Subcutaneous abdominal adipose tissue (tissue), 5 donors: ENCODE data around the gene TSPAN4.

ENCODE experiments used
- H3K27ac ChIP-seq: one replicate; pipeline ENCODE4 v1.7.0; 2013; ENCODE audit warnings: low read depth, mild to moderate bottlenecking, inconsistent platforms, low read length, moderate library complexity
- H3K27me3 ChIP-seq, 5 donors: one replicate each; pipeline ENCODE4 v1.7.0; 2013; ENCODE audit warnings: low read length in 5 of 5, inconsistent platforms in 1 of 5; ENCODE audit not compliant: control insufficient read depth in 5 of 5, insufficient read depth in 4 of 5
- H3K36me3 ChIP-seq, 5 donors: one replicate each; pipeline ENCODE4 v1.7.0; 2013; ENCODE audit warnings: low read length in 5 of 5; ENCODE audit not compliant: control insufficient read depth in 5 of 5, insufficient read depth in 5 of 5
- H3K4me1 ChIP-seq, 5 donors: one replicate each; pipeline ENCODE4 v1.7.0; 2013; ENCODE audit warnings: low read length in 5 of 5, mild to moderate bottlenecking in 3 of 5, moderate library complexity in 1 of 5; ENCODE audit not compliant: control insufficient read depth in 5 of 5, insufficient read depth in 5 of 5
- H3K4me3 ChIP-seq, 5 donors: one replicate each; pipeline ENCODE4 v1.7.0; 2013; ENCODE audit warnings: low read length in 5 of 5, low read depth in 1 of 5
- H3K9ac ChIP-seq, 5 donors: one replicate each; pipeline ENCODE4 v1.7.0; 2013; ENCODE audit warnings: low read length in 5 of 5, mild to moderate bottlenecking in 4 of 5, moderate library complexity in 3 of 5
- H3K9me3 ChIP-seq, 5 donors: one replicate each; pipeline ENCODE4 v1.7.0; 2013; ENCODE audit warnings: low read length in 5 of 5; ENCODE audit not compliant: control insufficient read depth in 5 of 5
- donor health status: healthy.
- donor health status: healthy.
- donor health status: healthy.
- donor health status: healthy.
- donor health status: healthy.

The TSPAN4 gene

GRCh38 chr11:836700-837099 is 6.0 kb upstream of the TSPAN4 start:
- Histone ChIP-seq H3K4me1 (peaks cover 12 to 82% (median 61%) of the 10 kb centered on the region in 5 donors), H3K27ac (peak overlapping the region; percentile 23)

DNA sequence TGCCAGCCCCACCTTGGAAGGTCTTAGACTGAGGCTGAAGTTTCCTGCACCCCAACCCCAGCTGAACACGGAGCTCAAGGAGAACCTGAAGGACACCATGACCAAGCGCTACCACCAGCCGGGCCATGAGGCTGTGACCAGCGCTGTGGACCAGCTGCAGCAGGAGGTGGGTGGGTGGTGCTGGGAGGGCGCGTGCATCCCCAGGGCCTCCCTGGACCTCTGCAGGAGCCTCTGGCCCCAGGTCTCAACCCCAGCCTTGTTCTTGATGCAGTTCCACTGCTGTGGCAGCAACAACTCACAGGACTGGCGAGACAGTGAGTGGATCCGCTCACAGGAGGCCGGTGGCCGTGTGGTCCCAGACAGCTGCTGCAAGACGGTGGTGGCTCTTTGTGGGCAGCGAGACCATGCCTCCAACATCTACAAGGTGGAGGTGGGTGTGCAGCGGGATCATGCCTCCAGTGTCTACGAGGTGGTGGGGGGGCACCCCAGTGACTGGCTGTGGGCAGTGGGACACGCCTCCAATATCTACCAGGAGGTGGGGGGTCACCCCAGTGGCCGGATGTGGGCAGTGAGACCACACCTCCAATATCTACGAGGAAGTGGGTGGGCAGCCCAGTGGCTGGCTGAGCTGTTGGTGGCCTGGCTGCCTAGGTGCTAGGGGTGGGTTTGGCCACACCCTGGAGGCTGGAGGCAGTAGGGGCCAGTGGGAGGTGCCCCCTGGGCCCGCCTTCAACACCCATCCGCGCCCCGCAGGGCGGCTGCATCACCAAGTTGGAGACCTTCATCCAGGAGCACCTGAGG is 5.3 kb upstream of the TSPAN4 start:
- Histone ChIP-seq H3K4me1 (peaks cover 12 to 78% (median 57%) of the 10 kb centered on the region in 5 donors), H3K36me3 (peaks cover 0 to 52% (median 47%) of the 10 kb centered on the region in 5 donors), H3K27me3 (no peaks in the 10 kb centered on the region), H3K9me3 (no peaks in the 10 kb centered on the region), H3K4me3 (no peak overlapping the region), H3K9ac (no peak overlapping the region), H3K27ac (peak overlapping the region; percentile 23)

More at GRCh38 chr11:836700-837099, 6.0 kb upstream of the TSPAN4 start:
- H3K9ac ChIP-seq: no peak overlapping the region
- no peak overlapping the region for H3K4me3 ChIP-seq
- no peaks in the 10 kb centered on the region for H3K9me3 ChIP-seq
- no peaks in the 10 kb centered on the region for H3K27me3 ChIP-seq
- peaks cover 0 to 52% (median 47%) of the 10 kb centered on the region in 5 donors for H3K36me3 ChIP-seq

GRCh38 chr11:837990-838307 is 4.7 kb upstream of the TSPAN4 start:
- no peaks in the 10 kb centered on the region for H3K27me3 ChIP-seq
- no peak overlapping the region for H3K4me3 ChIP-seq
- no peak overlapping the region for H3K9ac ChIP-seq
- H3K4me1 ChIP-seq: peaks cover 12 to 76% (median 55%) of the 10 kb centered on the region in 5 donors
- peaks cover 0 to 52% (median 47%) of the 10 kb centered on the region in 5 donors for H3K36me3 ChIP-seq
- no peaks in the 10 kb centered on the region for H3K9me3 ChIP-seq
- H3K27ac ChIP-seq: no peak overlapping the region

GRCh38 chr11:838441-839279 is 4.0 kb upstream of the TSPAN4 start:
- H3K4me1 ChIP-seq: peaks cover 12 to 79% (median 57%) of the 10 kb centered on the region in 5 donors
- H3K4me3 ChIP-seq: no peak overlapping the region
- no peaks in the 10 kb centered on the region for H3K9me3 ChIP-seq
- peaks cover 0 to 52% (median 47%) of the 10 kb centered on the region in 5 donors for H3K36me3 ChIP-seq
- H3K27me3 ChIP-seq: no peaks in the 10 kb centered on the region
- H3K9ac ChIP-seq: no peak overlapping the region
- H3K27ac ChIP-seq: no peak overlapping the region

DNA sequence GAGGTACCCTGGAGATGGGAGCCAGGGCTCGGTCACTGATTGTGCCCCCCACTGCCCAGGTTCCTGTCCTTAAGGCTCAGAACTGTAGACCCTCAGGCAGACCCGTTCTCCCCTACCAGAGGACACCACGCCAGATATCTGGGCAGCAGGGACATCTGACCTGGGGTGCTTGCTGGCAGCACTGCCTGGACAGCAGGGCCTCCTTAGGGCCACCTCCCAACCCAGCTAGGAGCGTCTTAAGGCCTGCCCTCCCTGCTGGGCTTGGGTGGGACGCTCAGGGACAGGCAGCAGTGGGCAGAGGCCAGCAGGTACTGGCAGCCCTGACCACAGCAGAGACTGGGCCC is 3.4 kb upstream of the TSPAN4 start:
- Histone ChIP-seq H3K4me1 (peaks cover 12 to 79% (median 56%) of the 10 kb centered on the region in 5 donors), H3K27ac (no peak overlapping the region), H3K36me3 (peaks cover 0 to 52% (median 47%) of the 10 kb centered on the region in 5 donors)

GRCh38 chr11:839875-840617 is 2.6 kb upstream of the TSPAN4 start:
- H3K27ac ChIP-seq: peak overlapping the region; percentile 72

More for the DNA sequence above, 3.4 kb upstream of the TSPAN4 start:
- peak overlapping the region in 1 of 5 donors; percentile 41 for H3K9ac ChIP-seq
- no peaks in the 10 kb centered on the region for H3K9me3 ChIP-seq
- H3K27me3 ChIP-seq: no peaks in the 10 kb centered on the region
- no peak overlapping the region for H3K4me3 ChIP-seq

DNA sequence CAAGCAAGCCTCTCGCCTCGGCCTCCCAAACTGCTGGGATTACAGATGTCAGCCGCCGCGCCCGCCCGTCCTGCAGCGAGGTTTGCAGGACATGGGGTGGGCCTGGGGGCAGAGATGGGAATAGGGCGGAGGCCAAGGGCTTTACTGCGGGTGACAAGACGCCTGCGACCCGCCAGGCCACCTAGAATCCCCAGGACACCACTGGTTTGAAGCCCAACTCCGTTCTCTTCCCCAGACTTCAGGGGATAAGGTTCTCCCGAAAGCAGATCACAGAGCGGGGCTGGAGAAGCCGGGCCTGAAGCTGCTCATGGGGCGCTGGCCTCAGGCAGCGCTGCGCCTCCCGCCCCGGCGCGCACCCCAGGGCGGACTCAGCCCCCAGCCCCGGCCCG is 677 bp upstream of the TSPAN4 start:
- Histone ChIP-seq H3K9ac (peak overlapping the region in 4 of 5 donors; percentile 76 to 86 (median 84)), H3K27me3 (no peaks in the 10 kb centered on the region), H3K27ac (peak overlapping the region; percentile 92), H3K36me3 (peaks cover 0 to 42% (median 37%) of the 10 kb centered on the region in 5 donors), H3K4me1 (peaks cover 15 to 86% (median 71%) of the 10 kb centered on the region in 5 donors), H3K4me3 (peak overlapping the region; percentile 84 to 94 (median 86)), H3K9me3 (no peaks in the 10 kb centered on the region)

More at GRCh38 chr11:839875-840617, 2.6 kb upstream of the TSPAN4 start:
- Histone ChIP-seq H3K9me3 (no peaks in the 10 kb centered on the region), H3K9ac (peak overlapping the region in 4 of 5 donors; percentile 6 to 57 (median 40)), H3K4me1 (peaks cover 11 to 78% (median 57%) of the 10 kb centered on the region in 5 donors), H3K27me3 (no peaks in the 10 kb centered on the region), H3K36me3 (peaks cover 0 to 52% (median 47%) of the 10 kb centered on the region in 5 donors), H3K4me3 (peak overlapping the region in 1 of 5 donors; percentile 94)

DNA sequence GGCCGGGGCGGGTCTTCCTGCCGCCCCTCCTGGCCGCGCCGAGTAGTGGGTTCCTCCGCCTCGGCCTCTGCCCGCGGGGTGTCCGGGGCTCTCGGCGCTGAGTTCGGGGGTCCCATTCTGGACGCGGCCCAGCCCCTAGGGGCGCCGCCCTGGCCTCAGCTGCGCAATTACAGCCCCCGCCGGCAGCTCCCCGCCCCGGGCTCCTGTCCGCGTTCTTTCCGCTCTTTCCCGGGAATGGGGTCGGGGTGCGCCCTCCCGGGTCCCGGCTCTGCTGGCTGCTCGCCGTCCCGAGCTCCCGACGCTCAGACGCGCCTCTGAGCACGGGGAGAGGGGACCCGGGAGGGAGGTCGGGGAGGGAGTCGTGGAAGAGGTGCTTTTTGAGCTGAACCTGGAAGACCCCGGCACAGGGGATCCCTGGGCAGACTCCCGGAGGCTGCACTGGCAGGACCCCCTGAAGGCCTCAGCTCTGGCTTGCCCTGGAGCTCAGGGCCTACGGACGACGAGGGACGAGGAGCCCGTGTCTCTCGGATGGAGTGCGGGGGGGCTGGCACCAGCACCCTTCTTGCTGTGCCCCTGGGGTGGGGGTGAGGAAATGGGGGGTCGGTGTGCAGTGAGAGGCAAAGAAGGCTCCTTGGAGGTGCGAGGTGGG is 558 bp downstream of the TSPAN4 start:
- Histone ChIP-seq H3K36me3 (peaks cover 0 to 30% (median 28%) of the 10 kb centered on the region in 5 donors), H3K27me3 (no peaks in the 10 kb centered on the region), H3K4me3 (peak overlapping the region; percentile 35 to 94 (median 86)), H3K4me1 (peaks cover 15 to 84% (median 76%) of the 10 kb centered on the region in 5 donors), H3K9ac (peak overlapping the region in 4 of 5 donors; percentile 73 to 89 (median 80)), H3K9me3 (no peaks in the 10 kb centered on the region), H3K27ac (peak overlapping the region; percentile 92)
